MM.1S (cell line): ENCODE measurements around the gene BCAR1.

ENCODE experiments used
- DNase-seq: peaks from one replicate; pipeline ENCODE4 v3.0.0-alpha.2; 2015
- H2AFZ ChIP-seq: fragments of 300-600 bp; sonication (generic); 2 replicates; pipeline ENCODE4 v1.6.0; 2016; ENCODE audit warnings: antibody characterized with exemption, low read length
- H3F3A ChIP-seq: fragments of 300-600 bp; sonication (generic); 2 replicates; pipeline ENCODE4 v1.6.1; 2016; ENCODE audit warnings: mild to moderate bottlenecking, antibody characterized with exemption, low read length, moderate library complexity, mixed read lengths; ENCODE audit not compliant: insufficient read depth
- H3K27ac ChIP-seq: fragments of 300-600 bp; sonication (generic); 2 replicates; pipeline ENCODE4 v1.5.1; 2016; ENCODE audit warnings: mild to moderate bottlenecking, low read length
- H3K27me3 ChIP-seq: fragments of 300-600 bp; sonication (generic); replicated peaks from 2 replicates; pipeline ENCODE4 v1.6.0; 2016; ENCODE audit warnings: low read length; ENCODE audit not compliant: insufficient read depth
- H3K36me3 ChIP-seq: fragments of 300-600 bp; sonication (generic); replicated peaks from 2 replicates; pipeline ENCODE4 v1.6.1; 2016; ENCODE audit warnings: mild to moderate bottlenecking, low read length, mixed read lengths; ENCODE audit not compliant: insufficient read depth
- H3K4me1 ChIP-seq: fragments of 300-600 bp; sonication (generic); 2 replicates; pipeline ENCODE4 v1.6.1; 2016; ENCODE audit warnings: low read length, mixed read lengths
- H3K4me2 ChIP-seq: fragments of 300-600 bp; sonication (generic); 2 replicates; pipeline ENCODE4 v1.6.0; 2016; ENCODE audit warnings: low read depth, low read length
- H3K4me3 ChIP-seq: fragments of 300-600 bp; sonication (generic); 2 replicates; pipeline ENCODE4 v1.5.1; 2016; ENCODE audit warnings: low read length, mixed read lengths
- H3K79me2 ChIP-seq: fragments of 300-600 bp; sonication (generic); 2 replicates; pipeline ENCODE4 v1.6.1; 2016; ENCODE audit warnings: mixed run types, low read length, mixed read lengths
- H3K9ac ChIP-seq: fragments of 300-600 bp; sonication (generic); 2 replicates; pipeline ENCODE4 v1.6.1; 2016; ENCODE audit warnings: low read length, mixed read lengths
- H3K9me2 ChIP-seq: fragments of 300-600 bp; sonication (generic); replicated peaks from 2 replicates; pipeline ENCODE4 v1.6.1; 2016; ENCODE audit warnings: mild to moderate bottlenecking, low read length, mixed read lengths; ENCODE audit not compliant: insufficient read depth
- H3K9me3 ChIP-seq: fragments of 300-600 bp; sonication (generic); replicated peaks from 2 replicates; pipeline ENCODE4 v1.6.1; 2016; ENCODE audit warnings: mild to moderate bottlenecking, low read length, mixed read lengths; ENCODE audit not compliant: insufficient read depth
- H4K20me1 ChIP-seq: fragments of 300-600 bp; sonication (generic); 2 replicates; pipeline ENCODE4 v1.6.1; 2016; ENCODE audit warnings: mild to moderate bottlenecking, low read length, moderate library complexity, mixed read lengths; ENCODE audit not compliant: insufficient read depth
- EZH2 ChIP-seq: fragments of 300-600 bp; sonication (generic); optimal IDR thresholded peaks from 2 replicates; pipeline ENCODE3; 2017; ENCODE audit warnings: low read depth, mild to moderate bottlenecking, antibody characterized with exemption, low read length, mixed read lengths
- EZH2phosphoT487 ChIP-seq: fragments of 300-600 bp; sonication (generic); IDR thresholded peaks from 2 replicates; pipeline ENCODE4 v1.6.1; 2018; ENCODE audit warnings: antibody characterized with exemption, low read length
- TF ChIP-seq, protein P1 (sequence below): fragments of 300-600 bp; sonication (generic); IDR thresholded peaks from 2 replicates; pipeline ENCODE4 v1.5.1; 2016; ENCODE audit warnings: antibody characterized with exemption, low read length, mixed read lengths

BCAR1 gene

DNA sequence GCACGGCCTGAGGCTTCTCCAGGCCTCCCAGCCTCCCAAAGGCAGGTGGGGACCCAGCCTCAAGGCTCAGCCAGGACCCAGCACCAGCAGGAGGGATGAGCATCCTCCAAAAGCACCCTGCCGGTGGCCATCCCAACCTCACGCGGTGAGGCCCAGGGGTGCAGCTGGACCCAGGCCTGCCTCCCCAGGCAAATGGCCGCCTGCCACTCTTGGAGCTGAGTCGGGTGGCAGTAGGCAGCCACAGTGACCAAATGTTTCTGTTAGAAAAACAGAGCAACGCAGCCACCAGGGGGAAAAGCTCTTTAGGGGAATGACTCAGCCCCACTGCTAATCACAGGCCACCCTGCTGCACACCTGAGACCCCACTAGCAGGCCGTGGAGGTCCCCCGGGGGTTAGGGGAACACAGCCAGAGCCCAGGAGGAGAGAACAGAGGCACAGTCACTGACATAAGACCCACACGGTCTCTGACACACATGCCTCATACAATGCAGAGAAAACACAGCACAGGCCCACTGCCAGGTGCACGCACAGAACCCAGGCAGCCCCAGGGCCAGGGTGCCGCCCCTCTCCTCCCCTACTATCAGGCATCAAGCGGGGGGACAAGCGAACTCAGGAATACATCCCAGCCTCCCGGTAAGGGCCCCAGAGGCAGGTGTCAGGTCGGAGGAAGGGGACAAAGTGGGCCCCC lies 12.4 kb downstream of the BCAR1 start:
- no peaks in the 10 kb centered on the region for H3K4me1 ChIP-seq
- H3K9ac ChIP-seq = no peak overlapping the region
- H2AFZ ChIP-seq = no peak overlapping the region
- no peaks in the 10 kb centered on the region for H3F3A ChIP-seq
- no peaks in the 10 kb centered on the region for H3K79me2 ChIP-seq
- no peaks in the 10 kb centered on the region for H3K27me3 ChIP-seq
- H3K27ac ChIP-seq = no peak overlapping the region
- no peak overlapping the region for H3K4me2 ChIP-seq
- DNase-seq = no peak
- no peaks in the 10 kb centered on the region for H3K9me3 ChIP-seq
- TF ChIP-seq, protein P1, sequence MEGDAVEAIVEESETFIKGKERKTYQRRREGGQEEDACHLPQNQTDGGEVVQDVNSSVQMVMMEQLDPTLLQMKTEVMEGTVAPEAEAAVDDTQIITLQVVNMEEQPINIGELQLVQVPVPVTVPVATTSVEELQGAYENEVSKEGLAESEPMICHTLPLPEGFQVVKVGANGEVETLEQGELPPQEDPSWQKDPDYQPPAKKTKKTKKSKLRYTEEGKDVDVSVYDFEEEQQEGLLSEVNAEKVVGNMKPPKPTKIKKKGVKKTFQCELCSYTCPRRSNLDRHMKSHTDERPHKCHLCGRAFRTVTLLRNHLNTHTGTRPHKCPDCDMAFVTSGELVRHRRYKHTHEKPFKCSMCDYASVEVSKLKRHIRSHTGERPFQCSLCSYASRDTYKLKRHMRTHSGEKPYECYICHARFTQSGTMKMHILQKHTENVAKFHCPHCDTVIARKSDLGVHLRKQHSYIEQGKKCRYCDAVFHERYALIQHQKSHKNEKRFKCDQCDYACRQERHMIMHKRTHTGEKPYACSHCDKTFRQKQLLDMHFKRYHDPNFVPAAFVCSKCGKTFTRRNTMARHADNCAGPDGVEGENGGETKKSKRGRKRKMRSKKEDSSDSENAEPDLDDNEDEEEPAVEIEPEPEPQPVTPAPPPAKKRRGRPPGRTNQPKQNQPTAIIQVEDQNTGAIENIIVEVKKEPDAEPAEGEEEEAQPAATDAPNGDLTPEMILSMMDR = no peak
- no peak overlapping the region for H3K4me3 ChIP-seq
- H3K9me2 ChIP-seq = no peaks in the 10 kb centered on the region
- no peaks in the 10 kb centered on the region for H4K20me1 ChIP-seq
- H3K36me3 ChIP-seq = no peaks in the 10 kb centered on the region

DNA sequence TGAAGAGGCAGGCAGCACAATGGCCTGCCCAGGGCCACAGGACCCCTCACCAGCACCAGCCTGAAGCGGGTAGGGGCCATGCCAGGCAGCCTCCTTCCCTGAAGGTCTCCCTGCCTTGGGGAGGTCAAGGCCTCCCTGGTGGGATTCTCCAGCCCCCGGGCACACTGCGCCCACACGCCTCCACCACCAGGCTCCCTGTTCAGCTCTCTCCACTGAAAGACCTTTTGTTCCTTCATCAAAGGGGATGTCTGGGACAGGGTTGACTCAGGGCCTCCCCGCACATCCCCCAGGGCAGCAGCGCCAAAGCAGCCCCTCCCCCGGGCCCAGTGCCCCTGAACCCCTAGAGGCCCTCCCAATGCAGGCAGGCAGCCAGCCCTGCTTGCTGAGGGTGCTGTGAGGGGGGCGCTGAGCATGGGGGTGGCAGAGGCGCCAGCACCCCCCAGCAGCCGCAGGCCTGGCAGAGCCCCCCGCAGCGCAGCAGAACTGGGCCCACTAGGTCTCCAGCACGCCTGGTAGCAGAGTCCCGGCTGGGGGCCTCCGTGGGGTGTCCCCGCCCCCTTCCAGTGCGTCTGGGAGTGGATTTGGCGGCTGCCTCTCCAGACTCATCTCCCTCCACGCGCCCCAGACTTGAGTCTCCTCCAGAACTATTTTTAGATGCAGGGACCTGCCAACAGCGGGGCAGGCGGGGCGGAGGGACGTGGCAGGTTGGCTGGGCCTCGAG lies 13.1 kb downstream of the BCAR1 start:
- no peaks in the 10 kb centered on the region for H3K27me3 ChIP-seq
- H3K79me2 ChIP-seq = no peaks in the 10 kb centered on the region
- H3F3A ChIP-seq = no peaks in the 10 kb centered on the region
- H3K4me2 ChIP-seq = no peak overlapping the region
- H4K20me1 ChIP-seq = no peaks in the 10 kb centered on the region
- no peak overlapping the region for H2AFZ ChIP-seq
- H3K4me1 ChIP-seq = no peaks in the 10 kb centered on the region
- H3K4me3 ChIP-seq = no peak overlapping the region
- H3K9me2 ChIP-seq = no peaks in the 10 kb centered on the region
- no peaks in the 10 kb centered on the region for H3K9me3 ChIP-seq
- H3K9ac ChIP-seq = no peak overlapping the region
- TF ChIP-seq, protein P1 = no peak
- TF ChIP-seq EZH2phosphoT487 = no peak
- no peak for TF ChIP-seq EZH2
- H3K36me3 ChIP-seq = no peaks in the 10 kb centered on the region
- H3K27ac ChIP-seq = no peak overlapping the region
- DNase-seq = no peak

DNA sequence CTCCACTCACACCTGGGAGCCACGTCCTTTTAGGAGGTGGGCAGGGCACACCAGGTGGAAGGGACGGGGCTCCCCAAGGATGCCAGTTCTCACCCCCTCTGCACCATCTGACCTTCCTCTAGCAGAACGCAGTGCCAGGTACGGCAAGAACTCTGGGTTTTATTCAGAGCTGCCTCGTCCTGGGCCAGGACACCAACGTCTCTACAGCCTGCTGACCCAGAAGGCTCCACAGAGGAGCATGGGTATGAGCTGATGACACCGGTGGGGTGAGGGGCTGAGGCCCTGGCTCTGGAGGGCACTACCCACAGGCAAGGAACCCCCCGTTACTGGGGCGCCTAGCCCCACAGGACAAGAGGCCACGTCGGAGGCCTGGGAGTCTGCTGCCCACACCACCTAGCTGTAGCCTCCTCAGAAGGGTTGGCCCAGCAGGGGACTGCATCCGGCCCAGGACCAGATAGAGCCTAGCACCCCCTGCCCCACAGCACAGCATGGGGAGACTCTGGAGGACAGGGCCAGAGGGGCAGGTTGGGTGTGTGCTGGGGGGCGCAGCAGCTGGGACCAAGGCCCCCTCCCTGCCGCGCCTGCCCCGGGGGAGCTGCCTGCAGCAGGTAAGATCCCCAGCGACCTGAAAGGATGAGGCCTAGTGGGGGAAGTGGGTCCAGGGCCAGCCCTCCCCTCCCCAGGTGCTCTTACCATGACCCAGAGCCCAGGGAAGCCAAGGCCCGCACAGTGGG lies 13.9 kb downstream of the BCAR1 start:
- H4K20me1 ChIP-seq = no peaks in the 10 kb centered on the region
- no peaks in the 10 kb centered on the region for H3K79me2 ChIP-seq
- H3K36me3 ChIP-seq = no peaks in the 10 kb centered on the region
- no peaks in the 10 kb centered on the region for H3K4me1 ChIP-seq
- H3K27ac ChIP-seq = no peak overlapping the region
- TF ChIP-seq EZH2 (no peak), EZH2phosphoT487 (no peak)
- TF ChIP-seq, protein P1 = no peak
- no peak overlapping the region for H3K4me3 ChIP-seq
- no peaks in the 10 kb centered on the region for H3K9me2 ChIP-seq
- H3K9ac ChIP-seq = no peak overlapping the region
- no peaks in the 10 kb centered on the region for H3K27me3 ChIP-seq
- no peak overlapping the region for H3K4me2 ChIP-seq
- H3F3A ChIP-seq = no peaks in the 10 kb centered on the region
- DNase-seq = no peak
- no peaks in the 10 kb centered on the region for H3K9me3 ChIP-seq
- H2AFZ ChIP-seq = no peak overlapping the region
